Stomach (tissue), 9 donors: ENCODE data around the gene SLC1A2. TPM values are rescaled to one million over a fixed set of nuclear protein-coding genes. Genes with fewer than 3 reads are reported as not detected.

Experiments used
- DNase-seq, 2 donors: peaks; one replicate each; pipeline versions ENCODE4 v3.0.0 to v3.0.0-alpha.2; 2013 to 2019
- H3K27ac ChIP-seq, 5 donors: fragments of 200-600 bp in 4 of 5; sonication (generic) in 4 of 5; one replicate each; pipeline ENCODE4 v1.5.1; 2013 to 2019; ENCODE audit warnings: mild to moderate bottlenecking in 1 of 5, moderate library complexity in 1 of 5
- H3K27me3 ChIP-seq, 3 donors: fragments of 200-600 bp; sonication (generic); one replicate each; pipeline ENCODE4 v1.5.1; 2017 to 2019; ENCODE audit warnings: mixed run types in 1 of 3
- H3K36me3 ChIP-seq, 4 donors: fragments of 200-600 bp; sonication (generic); 1 replicate in 3 of 4; 2 replicates in 1 of 4; pipeline ENCODE4 v1.5.1; 2016 to 2019
- H3K4me1 ChIP-seq, 4 donors: fragments of 200-600 bp; sonication (generic); one replicate each; pipeline ENCODE4 v1.5.1; 2016 to 2019
- H3K4me3 ChIP-seq, 4 donors: fragments of 200-600 bp; sonication (generic) in 3 of 4; one replicate each; pipeline ENCODE4 v1.5.1; 2016 to 2019; ENCODE audit warnings: mild to moderate bottlenecking in 1 of 4
- H3K9me3 ChIP-seq, 4 donors: fragments of 200-600 bp; sonication (generic); one replicate each; pipeline ENCODE4 v1.5.1; 2016 to 2019
- EP300 ChIP-seq: sonication (generic); formaldehyde crosslinking; IDR thresholded peaks from one replicate; pipeline ENCODE4 v1.6.1; 2017; ENCODE audit warnings: antibody characterized with exemption
- POLR2A ChIP-seq, 4 donors: fragments of 450-650 bp; IDR thresholded peaks; one replicate each; pipeline ENCODE4 v1.6.1; 2016; ENCODE audit warnings: antibody characterized with exemption in 4 of 4, control low read depth in 2 of 4, mild to moderate bottlenecking in 1 of 4, moderate library complexity in 1 of 4
- POLR2AphosphoS5 ChIP-seq, 3 donors: sonication (generic); formaldehyde crosslinking; IDR thresholded peaks; one replicate each; pipeline ENCODE4 v1.6.1; 2016; ENCODE audit warnings: antibody characterized with exemption in 3 of 3
- WGBS, 5 donors: extraction: QIAGEN DNeasy Blood & Tissue Kit in 3 of 5; methylation state at CpG; one replicate each; pipeline versions ENCODE4 v1.1.5 to v1.1.7; 2013 to 2018; 5-methylcytosine and 5-hydroxymethylcytosine counted together
- intact Hi-C: fragments of 100-400 bp; cut with DNase I; formaldehyde crosslinking; loops from one replicate; pipeline ENCODE4 v1.15.1; 2023; ENCODE audit warnings: low total_unique reads
- polyA plus RNA-seq, 3 donors: library from polyadenylated mRNA; stranded (reverse); fragments of 200-250 nt; gene quantifications; one replicate each; pipeline ENCODE4 v1.2.3, GENCODE V29; 2013
- total RNA-seq, 5 donors: library from RNA; depleted of rRNA; stranded (reverse); fragments of >200 nt; gene quantifications; one replicate each; pipeline versions ENCODE4 v1.1.0 to v1.2.3, GENCODE V29; 2014 to 2016
- TF ChIP-seq, protein P1 (sequence below), 7 experiments: fragments of 450-650 bp in 4 of 7; fragments of 200-600 bp in 3 of 7; sonication (generic) in 3 of 7; IDR thresholded peaks; one replicate each; pipeline ENCODE4 v1.5.1; 2016 to 2019; ENCODE audit warnings: antibody characterized with exemption in 7 of 7, control low read depth in 2 of 7, mild to moderate bottlenecking in 1 of 7
- donor health status: healthy with polysubstance abuse.
- donor health status: Bipolar disorder and iron deficiency.
- donor health status: healthy.

The SLC1A2 gene
- total and polyA plus RNA-seq, 8 donors, result 1.3 to 13.4 (median 3.2) TPM; not detected in 1

DNA sequence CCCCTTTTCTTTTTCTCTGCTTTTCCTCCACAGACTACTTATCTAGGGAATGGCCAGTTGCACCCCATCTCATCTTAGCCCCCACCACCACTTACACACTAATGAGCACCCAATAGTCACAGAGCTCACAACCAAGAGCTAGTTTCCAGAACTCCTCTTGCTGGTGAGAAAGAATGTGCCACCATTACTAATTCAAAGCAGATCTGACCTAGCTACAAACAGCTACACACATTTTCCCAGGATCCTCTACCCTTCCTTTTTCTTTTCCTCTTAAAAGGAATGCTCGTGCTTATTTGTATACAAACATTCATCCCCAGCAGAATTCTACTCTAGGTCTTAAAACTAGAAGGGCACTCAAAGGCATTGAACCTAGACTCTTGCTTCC is 143.6 kb downstream of the SLC1A2 start:
- no peak for DNase-seq
- H3K4me1 ChIP-seq, result peaks cover 16 to 29% (median 20%) of the 10 kb centered on the region in 4 donors
- H3K36me3 ChIP-seq, result no peaks in the 10 kb centered on the region
- WGBS, 5 donors, result 40 to 72% (median 56%) methylated on average over 1 of the region's 1 CpG
- no peak for TF ChIP-seq POLR2AphosphoS5 (IDR thresholded peaks at IDR 0.05)
- TF ChIP-seq EP300, result no peak
- TF ChIP-seq POLR2A (IDR thresholded peaks at IDR 0.05), result no peak
- TF ChIP-seq, protein P1, sequence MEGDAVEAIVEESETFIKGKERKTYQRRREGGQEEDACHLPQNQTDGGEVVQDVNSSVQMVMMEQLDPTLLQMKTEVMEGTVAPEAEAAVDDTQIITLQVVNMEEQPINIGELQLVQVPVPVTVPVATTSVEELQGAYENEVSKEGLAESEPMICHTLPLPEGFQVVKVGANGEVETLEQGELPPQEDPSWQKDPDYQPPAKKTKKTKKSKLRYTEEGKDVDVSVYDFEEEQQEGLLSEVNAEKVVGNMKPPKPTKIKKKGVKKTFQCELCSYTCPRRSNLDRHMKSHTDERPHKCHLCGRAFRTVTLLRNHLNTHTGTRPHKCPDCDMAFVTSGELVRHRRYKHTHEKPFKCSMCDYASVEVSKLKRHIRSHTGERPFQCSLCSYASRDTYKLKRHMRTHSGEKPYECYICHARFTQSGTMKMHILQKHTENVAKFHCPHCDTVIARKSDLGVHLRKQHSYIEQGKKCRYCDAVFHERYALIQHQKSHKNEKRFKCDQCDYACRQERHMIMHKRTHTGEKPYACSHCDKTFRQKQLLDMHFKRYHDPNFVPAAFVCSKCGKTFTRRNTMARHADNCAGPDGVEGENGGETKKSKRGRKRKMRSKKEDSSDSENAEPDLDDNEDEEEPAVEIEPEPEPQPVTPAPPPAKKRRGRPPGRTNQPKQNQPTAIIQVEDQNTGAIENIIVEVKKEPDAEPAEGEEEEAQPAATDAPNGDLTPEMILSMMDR (IDR thresholded peaks at IDR 0.05), result no peak
- H3K27me3 ChIP-seq, result no peaks in the 10 kb centered on the region
- no peaks in the 10 kb centered on the region for H3K9me3 ChIP-seq
- H3K4me3 ChIP-seq, result no peak overlapping the region
- H3K27ac ChIP-seq, result peak overlapping the region; percentile 73 to 83 (median 82)
- intact Hi-C loops, result no loop called here

DNA sequence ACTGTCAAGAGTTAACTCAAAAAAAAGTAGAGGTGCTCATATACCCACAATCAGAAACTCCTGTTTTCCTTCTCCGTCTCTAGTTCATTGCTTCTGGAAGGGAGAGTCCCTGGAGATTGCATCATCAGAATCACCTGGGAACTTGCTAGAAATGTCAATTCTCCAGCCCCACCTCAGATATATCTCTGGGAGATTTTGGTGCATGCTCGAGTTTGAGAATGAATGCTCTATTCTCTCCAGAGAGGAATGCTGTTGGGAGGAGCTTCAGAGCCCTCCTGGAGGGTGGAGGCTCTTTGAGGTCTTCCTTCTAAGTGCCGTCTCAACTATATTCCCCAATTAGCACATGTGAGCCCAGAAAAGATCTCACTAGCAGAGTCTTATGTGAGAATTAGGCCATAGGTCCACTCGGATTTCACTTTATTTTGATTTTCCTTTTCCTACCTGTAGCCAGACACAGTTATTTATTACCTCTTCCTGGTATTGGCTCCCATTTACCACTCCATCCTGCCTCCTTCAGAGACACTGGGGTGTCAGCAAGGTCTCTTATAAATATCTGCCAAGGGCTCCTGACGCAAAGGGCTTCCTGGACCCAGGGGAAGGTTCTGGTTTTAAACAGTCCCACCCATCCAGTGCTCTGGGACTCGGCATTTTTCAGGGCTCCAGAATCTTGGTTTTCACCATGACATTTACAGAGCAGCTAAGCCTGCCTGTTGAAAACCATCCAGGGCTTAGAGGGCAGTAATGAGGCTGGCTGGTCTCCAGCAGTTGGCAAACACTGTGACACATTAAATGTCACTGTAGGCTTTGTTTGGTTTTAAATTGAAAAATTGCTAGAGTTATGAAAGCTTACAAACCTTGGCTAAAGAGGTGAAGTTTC is 144.2 kb downstream of the SLC1A2 start:
- TF ChIP-seq, protein P1 (IDR thresholded peaks at IDR 0.05), result no peak
- TF ChIP-seq POLR2AphosphoS5 (IDR thresholded peaks at IDR 0.05) (peak; percentile 46 to 68 (median 65)), POLR2A (IDR thresholded peaks at IDR 0.05) (no peak), EP300 (no peak)
- H3K4me3 ChIP-seq, result no peak overlapping the region
- H3K4me1 ChIP-seq, result peaks cover 16 to 29% (median 20%) of the 10 kb centered on the region in 4 donors
- H3K9me3 ChIP-seq, result no peaks in the 10 kb centered on the region
- intact Hi-C loops, result no loop called here
- peak overlapping the region; percentile 73 to 83 (median 82) for H3K27ac ChIP-seq
- no peaks in the 10 kb centered on the region for H3K27me3 ChIP-seq
- H3K36me3 ChIP-seq, result no peaks in the 10 kb centered on the region
- 24 to 44% (median 32%) methylated on average over 6 of the region's 6 CpGs for WGBS, 5 donors
- DNase-seq, result peak; percentile 89 to 91

DNA sequence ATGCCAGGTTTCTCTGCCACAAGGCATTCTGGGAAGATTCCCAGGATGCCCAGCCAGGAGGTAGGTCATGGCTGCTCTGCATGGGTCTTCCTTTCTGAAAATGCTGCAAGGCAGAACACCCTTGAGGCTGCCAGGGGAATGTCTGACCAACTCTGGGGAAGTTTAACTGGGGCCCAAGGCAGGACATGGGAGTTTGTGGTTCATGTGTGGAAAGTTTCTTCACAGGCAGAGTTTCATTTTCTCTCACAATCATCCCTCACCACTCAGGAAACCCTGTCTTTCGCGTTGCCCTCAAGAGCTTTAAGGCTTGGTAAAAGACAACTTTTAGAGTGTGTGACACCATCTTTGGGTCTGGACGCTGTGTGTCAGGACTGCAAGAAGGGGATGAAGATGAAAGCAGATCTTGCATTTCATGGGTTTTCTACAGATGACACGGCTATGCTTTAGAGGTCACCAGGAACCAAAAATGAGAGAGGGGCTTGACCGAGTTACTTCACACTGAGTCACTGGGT is 146.9 kb downstream of the SLC1A2 start:
- intact Hi-C loops, result no loop called here
- Histone ChIP-seq H3K4me1 (peaks cover 16 to 30% (median 20%) of the 10 kb centered on the region in 4 donors), H3K36me3 (no peaks in the 10 kb centered on the region), H3K4me3 (no peak overlapping the region), H3K27me3 (no peaks in the 10 kb centered on the region), H3K27ac (no peak overlapping the region), H3K9me3 (no peaks in the 10 kb centered on the region)
- WGBS, 5 donors, result 78 to 87% (median 82%) methylated on average over 5 of the region's 5 CpGs
- DNase-seq, result peak in 1 of 2 donors; percentile 37
- TF ChIP-seq, protein P1 (IDR thresholded peaks at IDR 0.05), result no peak
- no peak for TF ChIP-seq POLR2A (IDR thresholded peaks at IDR 0.05)
- TF ChIP-seq POLR2AphosphoS5 (IDR thresholded peaks at IDR 0.05), result no peak
- no peak for TF ChIP-seq EP300

DNA sequence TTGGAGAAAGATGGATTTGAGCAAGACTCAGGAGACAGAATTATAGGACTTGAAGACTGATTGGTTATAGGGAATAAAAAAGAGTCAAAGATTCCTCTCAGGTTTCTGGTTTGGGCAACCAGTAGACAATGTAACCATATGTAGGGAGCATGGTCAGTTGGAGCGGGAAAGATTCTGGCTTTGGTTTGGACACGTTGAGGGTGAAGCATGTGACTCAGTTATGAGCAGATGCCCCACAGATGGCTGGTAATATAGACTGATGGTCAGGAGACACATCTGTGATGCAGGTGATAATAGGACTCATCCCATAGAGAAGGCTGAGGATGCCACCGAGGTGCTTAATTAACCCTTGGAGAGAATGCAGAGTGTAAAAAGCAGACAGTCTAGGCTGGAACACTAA is 148.3 kb downstream of the SLC1A2 start:
- Histone ChIP-seq H3K4me1 (peaks cover 13 to 23% (median 15%) of the 10 kb centered on the region in 4 donors), H3K9me3 (no peaks in the 10 kb centered on the region), H3K36me3 (no peaks in the 10 kb centered on the region), H3K27ac (no peak overlapping the region), H3K4me3 (no peak overlapping the region), H3K27me3 (no peaks in the 10 kb centered on the region)
- intact Hi-C loops, result no loop called here
- TF ChIP-seq POLR2AphosphoS5 (IDR thresholded peaks at IDR 0.05), result no peak
- TF ChIP-seq, protein P1 (IDR thresholded peaks at IDR 0.05), result no peak
- no peak for TF ChIP-seq POLR2A (IDR thresholded peaks at IDR 0.05)
- no peak for TF ChIP-seq EP300
- 92 to 96% (median 95%) methylated on average over 3 of the region's 3 CpGs for WGBS, 5 donors
- no peak for DNase-seq
